ENCODE data around the gene GTF2A1.

- TF ChIP-seq CTCF (IDR thresholded peaks at IDR 0.05 in 4 of 5, conservative IDR thresholded peaks at IDR 0.05 in 1 of 5) (no peak), POLR2A (IDR thresholded peaks at IDR 0.05) (no peak)
Observed at GRCh38 chr14:81162941-81163340, 57.8 kb downstream of the GTF2A1 start.
